H9 (cell line): ENCODE data around the gene JMJD1C. TPM values are rescaled to one million over a fixed set of nuclear protein-coding genes. Genes with fewer than 3 reads are reported as not detected.

Experiments used
- DNase-seq: peaks from one replicate; pipeline ENCODE4 v3.0.0-alpha.2; 2017
- H2AFZ ChIP-seq: one replicate; pipeline ENCODE4 v1.6.1; 2013; ENCODE audit warnings: mild to moderate bottlenecking, low read length, control low read depth, moderate library complexity
- H2AK5ac ChIP-seq: 2 replicates; pipeline ENCODE4 v1.6.1; 2013; ENCODE audit warnings: low read length, control low read depth, mixed read lengths; ENCODE audit not compliant: insufficient read length
- H2BK120ac ChIP-seq: one replicate; pipeline ENCODE4 v1.6.1; 2013; ENCODE audit warnings: low read depth, mild to moderate bottlenecking, low read length, control low read depth, inconsistent platforms; ENCODE audit not compliant: poor library complexity, severe bottlenecking
- H2BK12ac ChIP-seq: 2 replicates; pipeline ENCODE4 v1.6.1; 2013; ENCODE audit warnings: low read length, control low read depth, mixed read lengths, low read depth; ENCODE audit not compliant: insufficient read length
- H2BK15ac ChIP-seq: 2 replicates; pipeline ENCODE4 v1.6.1; 2013; ENCODE audit warnings: low read depth, low read length, control low read depth
- H2BK20ac ChIP-seq: one replicate; pipeline ENCODE4 v1.6.1; 2013; ENCODE audit warnings: low read depth, mild to moderate bottlenecking, low read length, control low read depth, inconsistent platforms; ENCODE audit not compliant: poor library complexity, severe bottlenecking
- H2BK5ac ChIP-seq: 2 replicates; pipeline ENCODE4 v1.6.1; 2013; ENCODE audit warnings: low read length, control low read depth, mixed read lengths; ENCODE audit not compliant: insufficient read length
- H3K14ac ChIP-seq: 2 replicates; pipeline ENCODE4 v1.6.1; 2013; ENCODE audit warnings: low read length, control low read depth; ENCODE audit not compliant: insufficient read depth
- H3K18ac ChIP-seq: 2 replicates; pipeline ENCODE4 v1.6.1; 2013; ENCODE audit warnings: low read depth, mild to moderate bottlenecking, mixed read lengths, low read length, control low read depth; ENCODE audit not compliant: insufficient read length
- H3K23ac ChIP-seq: 2 replicates; pipeline ENCODE4 v1.6.1; 2013; ENCODE audit warnings: low read length, control low read depth, mixed read lengths, low read depth; ENCODE audit not compliant: insufficient read length
- H3K23me2 ChIP-seq: 2 replicates; pipeline ENCODE4 v1.6.1; 2013; ENCODE audit warnings: low read depth, mild to moderate bottlenecking, mixed read lengths, low read length, control low read depth; ENCODE audit not compliant: insufficient read length, poor library complexity, severe bottlenecking
- H3K27ac ChIP-seq: 2 replicates; pipeline ENCODE4 v1.5.1; 2013; ENCODE audit warnings: low read length, control low read depth, mixed read lengths, low read depth; ENCODE audit not compliant: insufficient read length
- H3K27me3 ChIP-seq: 2 replicates; pipeline ENCODE4 v1.6.1; 2013; ENCODE audit warnings: low read length, control low read depth, inconsistent platforms; ENCODE audit not compliant: insufficient read depth
- H3K4ac ChIP-seq: 2 replicates; pipeline ENCODE4 v1.6.1; 2013; ENCODE audit warnings: low read depth, mild to moderate bottlenecking, control low read depth, inconsistent platforms, low read length, moderate library complexity
- H3K4me1 ChIP-seq: 2 replicates; pipeline ENCODE4 v1.6.1; 2013; ENCODE audit warnings: low read length, control low read depth, inconsistent platforms; ENCODE audit not compliant: insufficient read depth
- H3K4me2 ChIP-seq: 2 replicates; pipeline ENCODE4 v1.6.1; 2013; ENCODE audit warnings: low read length, control low read depth, mixed read lengths; ENCODE audit not compliant: insufficient read length, insufficient read depth
- H3K56ac ChIP-seq: 2 replicates; pipeline ENCODE4 v1.6.1; 2013; ENCODE audit warnings: low read depth, mild to moderate bottlenecking, mixed read lengths, low read length, control low read depth; ENCODE audit not compliant: insufficient read length
- H3K79me1 ChIP-seq: 2 replicates; pipeline ENCODE4 v1.6.1; 2013; ENCODE audit warnings: low read depth, mild to moderate bottlenecking, moderate library complexity, low read length, control low read depth, inconsistent platforms; ENCODE audit not compliant: insufficient read depth, poor library complexity, severe bottlenecking
- H3K79me2 ChIP-seq: 2 replicates; pipeline ENCODE4 v1.6.1; 2013; ENCODE audit warnings: low read length, control low read depth, inconsistent platforms; ENCODE audit not compliant: insufficient read depth
- H3K9ac ChIP-seq: 2 replicates; pipeline ENCODE4 v1.6.1; 2013; ENCODE audit warnings: low read length, control low read depth, mixed read lengths; ENCODE audit not compliant: insufficient read length; ENCODE audit errors: extremely low read depth
- H3K9me3 ChIP-seq: one replicate; pipeline ENCODE4 v1.6.1; 2013; ENCODE audit warnings: low read depth, low read length, inconsistent platforms; ENCODE audit not compliant: control insufficient read depth
- H3T11ph ChIP-seq: one replicate; pipeline ENCODE4 v1.6.1; 2013; ENCODE audit warnings: mild to moderate bottlenecking, low read length, control low read depth, inconsistent platforms
- H4K20me1 ChIP-seq: one replicate; pipeline ENCODE4 v1.6.1; 2013; ENCODE audit not compliant: control insufficient read depth, insufficient read length, insufficient read depth
- H4K5ac ChIP-seq: 2 replicates; pipeline ENCODE4 v1.6.1; 2013; ENCODE audit warnings: low read depth, mild to moderate bottlenecking, mixed read lengths, low read length, control low read depth; ENCODE audit not compliant: insufficient read length
- H4K8ac ChIP-seq: replicated peaks from 2 replicates; pipeline ENCODE4 v1.6.1; 2013; ENCODE audit warnings: low read length, control low read depth, mixed read lengths, low read depth; ENCODE audit not compliant: insufficient read length
- H4K91ac ChIP-seq: 2 replicates; pipeline ENCODE4 v1.6.1; 2013; ENCODE audit warnings: low read depth, mild to moderate bottlenecking, moderate library complexity, mixed read lengths, low read length, control low read depth; ENCODE audit not compliant: insufficient read length
- H3K27ac Mint-ChIP-seq, 3 experiments: 2 replicates in 2 of 3; 3 replicates in 1 of 3; pipeline ENCODE4 v1.8.0; 2020 to 2021; ENCODE audit warnings: mixed read lengths in 3 of 3, mild to moderate bottlenecking in 1 of 3, moderate library complexity in 1 of 3
- H3K27me3 Mint-ChIP-seq: 2 replicates; pipeline ENCODE4 v1.8.0; 2021; ENCODE audit warnings: low read depth, mild to moderate bottlenecking, moderate library complexity, mixed read lengths
- H3K36me3 Mint-ChIP-seq, 3 experiments: 2 replicates in 2 of 3; 3 replicates in 1 of 3; pipeline ENCODE4 v1.8.0; 2020 to 2021; ENCODE audit warnings: low read depth in 3 of 3, mixed read lengths in 3 of 3; ENCODE audit not compliant: insufficient read depth in 1 of 3
- H3K4me1 Mint-ChIP-seq, 2 experiments: 2 replicates each; pipeline ENCODE4 v1.8.0; 2020; ENCODE audit warnings: mixed read lengths in 2 of 2
- H3K4me3 Mint-ChIP-seq, 2 experiments: 2 replicates in 1 of 2; 3 replicates in 1 of 2; pipeline ENCODE4 v1.8.0; 2020 to 2021; ENCODE audit warnings: mild to moderate bottlenecking in 2 of 2, mixed read lengths in 2 of 2, moderate library complexity in 1 of 2
- H3K9me3 Mint-ChIP-seq, 2 experiments: 2 replicates in 1 of 2; 3 replicates in 1 of 2; pipeline ENCODE4 v1.8.0; 2020; ENCODE audit warnings: mild to moderate bottlenecking in 2 of 2, mixed read lengths in 2 of 2, moderate library complexity in 1 of 2
- CTCF ChIP-seq: fragments of 200-600 bp; sonication (generic); conservative IDR thresholded peaks from 3 replicates; pipeline ENCODE4 v1.8.0; 2021; ENCODE audit warnings: antibody characterized with exemption, mild to moderate bottlenecking
- WGBS: extraction: QIAGEN DNeasy Blood & Tissue Kit; methylation state at CpG from one replicate; pipeline ENCODE4 v1.1.7; 2013; ENCODE audit warnings: missing lambda C conversion rate, low lambda C conversion rate, mixed read lengths; ENCODE audit not compliant: insufficient read length; ENCODE audit errors: extremely low coverage; 5-methylcytosine and 5-hydroxymethylcytosine counted together
- total RNA-seq: library from RNA; stranded (reverse); gene quantifications from 2 replicates; pipeline ENCODE4 v1.2.1, GENCODE V29; 2021

JMJD1C gene
- total RNA-seq, 1 experiment from 2014 or later = 200 TPM

DNA sequence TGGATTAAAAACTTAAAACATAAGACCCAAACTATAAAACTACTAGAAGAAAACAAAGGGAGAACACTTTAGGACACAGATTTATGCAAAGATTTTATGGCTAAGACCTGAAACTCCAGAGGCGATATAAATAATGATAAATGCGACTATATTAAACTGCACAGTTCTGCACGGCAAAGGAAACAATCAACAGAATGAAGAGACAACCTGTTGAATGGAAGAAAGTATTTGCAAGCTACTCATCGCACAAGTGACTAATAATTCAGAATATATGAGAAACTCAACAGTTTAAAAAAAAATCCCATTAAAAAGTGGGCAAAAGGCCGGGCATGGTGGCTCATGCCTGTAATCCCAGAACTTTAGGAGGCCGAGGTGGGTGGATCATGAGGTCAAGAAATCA lies 73.6 kb downstream of the JMJD1C start:
- no CpG with 5 or more reads among the region's 6 CpGs for WGBS
- peaks cover 3 to 5% of the 10 kb centered on the region in 2 experiments; a peak in 3 of 5 replicates for H3K9me3 Mint-ChIP-seq
- no peak overlapping the region for H3K27ac Mint-ChIP-seq

More for the DNA sequence above, 73.6 kb downstream of the JMJD1C start:
- Histone ChIP-seq H3T11ph (no peak overlapping the region), H3K4me2 (no peak overlapping the region), H3K4me1 (no peaks in the 10 kb centered on the region), H3K4ac (no peak overlapping the region), H2BK12ac (no peak overlapping the region), H4K20me1 (no peaks in the 10 kb centered on the region), H3K14ac (no peak overlapping the region), H4K8ac (no peak overlapping the region), H3K27ac (no peak overlapping the region), H3K79me2 (no peaks in the 10 kb centered on the region; the same call in 1 of the 2 replicates), H2BK15ac (no peak overlapping the region), H3K27me3 (no peaks in the 10 kb centered on the region), H3K18ac (no peak overlapping the region), H3K79me1 (no peaks in the 10 kb centered on the region), H3K56ac (no peak overlapping the region), H3K23me2 (no peaks in the 10 kb centered on the region), H4K91ac (no peak overlapping the region), H2AFZ (no peak overlapping the region), H4K5ac (no peak overlapping the region), H2BK120ac (no peak overlapping the region), H2BK20ac (no peak overlapping the region), H2BK5ac (no peak overlapping the region), H2AK5ac (no peak overlapping the region), H3K9me3 (no peaks in the 10 kb centered on the region), H3K9ac (no peak overlapping the region), H3K23ac (no peak overlapping the region)
- Mint-ChIP-seq H3K27me3 (no peaks in the 10 kb centered on the region), H3K4me1 (peaks cover 10 to 11% of the 10 kb centered on the region in 2 experiments), H3K36me3 (peaks cover 4 to 20% (median 9%) of the 10 kb centered on the region in 3 experiments; a peak in 4 of 7 replicates), H3K4me3 (no peak overlapping the region)
- no peak for TF ChIP-seq CTCF
- no peak for DNase-seq
